Mesenchymal stem cell (in vitro differentiated cells and primary cell): ENCODE data around the gene ATP10D.
"Not testable (repeated sequence)": the region's sequence is repeated elsewhere in the genome, so short reads cannot be mapped to it uniquely, and the experiment has no call there.

ENCODE experiments used
- DNase-seq: peaks from one replicate; pipeline ENCODE4 v3.0.0-alpha.2; 2013
- H2AFZ ChIP-seq: one replicate; pipeline ENCODE4 v1.6.1; 2013; ENCODE audit warnings: low read depth, mild to moderate bottlenecking, control low read depth, inconsistent platforms, low read length, moderate library complexity
- H2AK5ac ChIP-seq: 2 replicates; pipeline ENCODE4 v1.6.1; 2013; ENCODE audit warnings: low read length, moderate library complexity, mild to moderate bottlenecking, inconsistent platforms; ENCODE audit not compliant: severe bottlenecking
- H2BK120ac ChIP-seq: one replicate; pipeline ENCODE4 v1.6.1; 2013; ENCODE audit warnings: low read depth, mild to moderate bottlenecking, inconsistent platforms, low read length, moderate library complexity
- H2BK12ac ChIP-seq, 2 experiments: one replicate each; pipeline ENCODE4 v1.6.1; 2013; ENCODE audit warnings: inconsistent platforms in 2 of 2, low read length in 2 of 2, mild to moderate bottlenecking in 2 of 2, moderate library complexity in 2 of 2, control low read depth in 1 of 2
- H2BK15ac ChIP-seq: one replicate; pipeline ENCODE4 v1.6.1; 2013; ENCODE audit warnings: mild to moderate bottlenecking, low read depth, inconsistent platforms; ENCODE audit not compliant: poor library complexity, severe bottlenecking
- H2BK5ac ChIP-seq: 2 replicates; pipeline ENCODE4 v1.6.1; 2013; ENCODE audit warnings: low read depth, mild to moderate bottlenecking, low read length, control low read depth, inconsistent platforms; ENCODE audit not compliant: poor library complexity, severe bottlenecking
- H3K14ac ChIP-seq, 2 experiments: one replicate each; pipeline ENCODE4 v1.6.1; 2013; ENCODE audit warnings: inconsistent platforms in 2 of 2, low read length in 2 of 2, control low read depth in 1 of 2, mild to moderate bottlenecking in 1 of 2, moderate library complexity in 1 of 2
- H3K18ac ChIP-seq, 2 experiments: one replicate each; pipeline ENCODE4 v1.6.1; 2013; ENCODE audit warnings: inconsistent platforms in 2 of 2, low read length in 2 of 2, control low read depth in 1 of 2, low read depth in 1 of 2, mild to moderate bottlenecking in 1 of 2
- H3K23ac ChIP-seq, 2 experiments: one replicate each; pipeline ENCODE4 v1.6.1; 2013; ENCODE audit warnings: inconsistent platforms in 2 of 2, low read length in 2 of 2, mild to moderate bottlenecking in 2 of 2, moderate library complexity in 2 of 2, control low read depth in 1 of 2
- H3K27ac ChIP-seq: 2 replicates; pipeline ENCODE4 v1.5.1; 2013; ENCODE audit warnings: mild to moderate bottlenecking, moderate library complexity, low read length, control low read depth, inconsistent platforms; ENCODE audit not compliant: poor library complexity, severe bottlenecking
- H3K27me3 ChIP-seq, 2 experiments: 2 replicates each; pipeline versions ENCODE4 v1.6.1 to v1.7.0; 2013; ENCODE audit warnings: low read length in 2 of 2, mild to moderate bottlenecking in 2 of 2, moderate library complexity in 2 of 2, control low read depth in 1 of 2, inconsistent platforms in 1 of 2; ENCODE audit not compliant: control insufficient read depth in 1 of 2, insufficient read depth in 1 of 2
- H3K36me3 ChIP-seq, 2 experiments: 2 replicates each; pipeline versions ENCODE4 v1.6.1 to v1.7.0; 2013; ENCODE audit warnings: low read length in 2 of 2, control low read depth in 1 of 2, inconsistent platforms in 1 of 2, low read depth in 1 of 2, mild to moderate bottlenecking in 1 of 2; ENCODE audit not compliant: insufficient read depth in 2 of 2, control insufficient read depth in 1 of 2
- H3K4ac ChIP-seq, 2 experiments: one replicate each; pipeline ENCODE4 v1.6.1; 2013; ENCODE audit warnings: inconsistent platforms in 2 of 2, low read length in 2 of 2, mild to moderate bottlenecking in 2 of 2, moderate library complexity in 2 of 2, control low read depth in 1 of 2, low read depth in 1 of 2
- H3K4me1 ChIP-seq: 2 replicates; pipeline ENCODE4 v1.6.1; 2013; ENCODE audit warnings: low read depth, low read length, control low read depth; ENCODE audit not compliant: control insufficient read depth, insufficient read depth
- H3K4me2 ChIP-seq: 2 replicates; pipeline ENCODE4 v1.6.1; 2013; ENCODE audit warnings: low read length, mild to moderate bottlenecking, inconsistent platforms; ENCODE audit not compliant: poor library complexity, severe bottlenecking
- H3K4me3 ChIP-seq, 2 experiments: 2 replicates each; pipeline versions ENCODE4 v1.5.1 to v1.7.0; 2013; ENCODE audit warnings: low read length in 2 of 2, mild to moderate bottlenecking in 2 of 2, control low read depth in 1 of 2, low read depth in 1 of 2; ENCODE audit not compliant: insufficient read depth in 1 of 2
- H3K79me1 ChIP-seq: replicated peaks from 2 replicates; pipeline ENCODE4 v1.6.1; 2013; ENCODE audit warnings: mild to moderate bottlenecking, control low read depth, low read length, inconsistent platforms; ENCODE audit not compliant: poor library complexity, severe bottlenecking
- H3K9ac ChIP-seq: 2 replicates; pipeline ENCODE4 v1.7.0; 2013; ENCODE audit warnings: mild to moderate bottlenecking, low read length, moderate library complexity
- H3K9me3 ChIP-seq: 2 replicates; pipeline ENCODE4 v1.7.0; 2013; ENCODE audit warnings: mild to moderate bottlenecking, low read length; ENCODE audit not compliant: control insufficient read depth
- H4K8ac ChIP-seq: one replicate; pipeline ENCODE4 v1.6.1; 2013; ENCODE audit warnings: inconsistent platforms, mild to moderate bottlenecking, low read length, moderate library complexity
- H4K91ac ChIP-seq: one replicate; pipeline ENCODE4 v1.6.1; 2013; ENCODE audit warnings: mild to moderate bottlenecking, low read length, inconsistent platforms
- WGBS: methylation state at CpG from one replicate; pipeline ENCODE4 v1.1.7; 2013; ENCODE audit warnings: mixed read lengths; 5-methylcytosine and 5-hydroxymethylcytosine counted together

ATP10D gene

GRCh38 chr4:47553329-47554125 is 68.5 kb downstream of the ATP10D start:
- peaks cover 16 to 41% of the 10 kb centered on the region in 2 experiments for H3K36me3 ChIP-seq
- H3K4me3 ChIP-seq = no peak overlapping the region
- no peak overlapping the region for H3K4ac ChIP-seq
- no peak overlapping the region for H3K9ac ChIP-seq
- H3K18ac ChIP-seq = no peak overlapping the region
- no peak overlapping the region for H2BK15ac ChIP-seq
- no peak overlapping the region for H2BK120ac ChIP-seq
- H2BK12ac ChIP-seq = no peak overlapping the region
- WGBS = no CpG with 5 or more reads among the region's 2 CpGs
- H4K8ac ChIP-seq = no peak overlapping the region
- no peak overlapping the region for H3K4me2 ChIP-seq
- no peak overlapping the region for H4K91ac ChIP-seq
- no peaks in the 10 kb centered on the region for H3K79me1 ChIP-seq
- no peak overlapping the region for H3K23ac ChIP-seq
- H3K14ac ChIP-seq = no peak overlapping the region
- H3K27me3 ChIP-seq = no peaks in the 10 kb centered on the region
- no peak for DNase-seq
- no peak overlapping the region for H2AK5ac ChIP-seq
- H2AFZ ChIP-seq = no peak overlapping the region
- no peaks in the 10 kb centered on the region for H3K4me1 ChIP-seq
- no peaks in the 10 kb centered on the region for H3K9me3 ChIP-seq
- no peak overlapping the region for H2BK5ac ChIP-seq
- no peak overlapping the region for H3K27ac ChIP-seq

- H3K4me2 ChIP-seq, H4K91ac ChIP-seq, H3K4me1 ChIP-seq, H3K4me3 ChIP-seq, H3K9me3 ChIP-seq, H3K18ac ChIP-seq, DNase-seq, H2BK5ac ChIP-seq, H3K14ac ChIP-seq, H3K27me3 ChIP-seq, H4K8ac ChIP-seq, H3K79me1 ChIP-seq, H3K4ac ChIP-seq, H2BK15ac ChIP-seq, H3K9ac ChIP-seq, H3K23ac ChIP-seq, H2AFZ ChIP-seq, H3K27ac ChIP-seq, H2BK120ac ChIP-seq, H2BK12ac ChIP-seq, H2AK5ac ChIP-seq: not testable (repeated sequence)
- WGBS = 89% methylated on average over 3 of the region's 3 CpGs
- H3K36me3 ChIP-seq = peaks cover 15 to 47% of the 10 kb centered on the region in 2 experiments
Measured at GRCh38 chr4:47555920-47556319, 70.8 kb downstream of the ATP10D start.

- Histone ChIP-seq H3K4me1 (no peaks in the 10 kb centered on the region), H4K8ac (no peak overlapping the region)
Measured at GRCh38 chr4:47557255-47557654, 72.2 kb downstream of the ATP10D start.

GRCh38 chr4:47560682-47561081 is 75.6 kb downstream of the ATP10D start:
- Histone ChIP-seq H3K79me1 (no peaks in the 10 kb centered on the region), H3K27ac (no peak overlapping the region), H2BK15ac (no peak overlapping the region), H2AFZ (no peak overlapping the region), H3K4me2 (no peak overlapping the region), H4K8ac (no peak overlapping the region), H3K14ac (no peak overlapping the region), H3K4ac (no peak overlapping the region), H2BK5ac (no peak overlapping the region), H3K27me3 (no peaks in the 10 kb centered on the region), H3K4me3 (no peak overlapping the region), H2BK12ac (no peak overlapping the region), H3K36me3 (peaks cover 9 to 41% of the 10 kb centered on the region in 2 experiments), H3K23ac (no peak overlapping the region), H2BK120ac (no peak overlapping the region), H3K9ac (no peak overlapping the region), H3K18ac (no peak overlapping the region), H3K9me3 (no peaks in the 10 kb centered on the region), H4K91ac (no peak overlapping the region), H2AK5ac (no peak overlapping the region), H3K4me1 (peaks cover 2% of the 10 kb centered on the region)
- no peak for DNase-seq
- 100% methylated on average over 1 of the region's 1 CpG for WGBS

More at GRCh38 chr4:47557255-47557654, 72.2 kb downstream of the ATP10D start:
- Histone ChIP-seq H3K4me2 (no peak overlapping the region), H2BK15ac (no peak overlapping the region), H3K18ac (no peak overlapping the region), H3K9ac (no peak overlapping the region), H2AK5ac (no peak overlapping the region), H3K27ac (no peak overlapping the region), H3K27me3 (no peaks in the 10 kb centered on the region), H3K79me1 (no peaks in the 10 kb centered on the region), H3K14ac (no peak overlapping the region), H3K36me3 (peaks cover 12 to 59% of the 10 kb centered on the region in 2 experiments), H2BK5ac (no peak overlapping the region), H2BK12ac (no peak overlapping the region), H4K91ac (no peak overlapping the region), H3K4me3 (no peak overlapping the region), H2BK120ac (no peak overlapping the region), H2AFZ (no peak overlapping the region), H3K4ac (no peak overlapping the region), H3K9me3 (no peaks in the 10 kb centered on the region), H3K23ac (no peak overlapping the region)
- no peak for DNase-seq
- no CpG with 5 or more reads among the region's 2 CpGs for WGBS
